Uterus (tissue), 2 donors: Measurements from ENCODE around the gene WAC.

Experiments used
- POLR2A ChIP-seq, 2 donors: fragments of 450-650 bp; IDR thresholded peaks; one replicate each; pipeline ENCODE4 v1.6.1; 2016; ENCODE audit warnings: antibody characterized with exemption in 2 of 2, mild to moderate bottlenecking in 1 of 2, moderate library complexity in 1 of 2
- TF ChIP-seq, protein P1 (sequence below), 4 experiments: fragments of 200-600 bp in 2 of 4; fragments of 450-650 bp in 2 of 4; sonication (generic) in 2 of 4; IDR thresholded peaks; one replicate each; pipeline ENCODE4 v1.5.1; 2016 to 2019; ENCODE audit warnings: antibody characterized with exemption in 4 of 4, mild to moderate bottlenecking in 2 of 4, moderate library complexity in 1 of 4

DNA sequence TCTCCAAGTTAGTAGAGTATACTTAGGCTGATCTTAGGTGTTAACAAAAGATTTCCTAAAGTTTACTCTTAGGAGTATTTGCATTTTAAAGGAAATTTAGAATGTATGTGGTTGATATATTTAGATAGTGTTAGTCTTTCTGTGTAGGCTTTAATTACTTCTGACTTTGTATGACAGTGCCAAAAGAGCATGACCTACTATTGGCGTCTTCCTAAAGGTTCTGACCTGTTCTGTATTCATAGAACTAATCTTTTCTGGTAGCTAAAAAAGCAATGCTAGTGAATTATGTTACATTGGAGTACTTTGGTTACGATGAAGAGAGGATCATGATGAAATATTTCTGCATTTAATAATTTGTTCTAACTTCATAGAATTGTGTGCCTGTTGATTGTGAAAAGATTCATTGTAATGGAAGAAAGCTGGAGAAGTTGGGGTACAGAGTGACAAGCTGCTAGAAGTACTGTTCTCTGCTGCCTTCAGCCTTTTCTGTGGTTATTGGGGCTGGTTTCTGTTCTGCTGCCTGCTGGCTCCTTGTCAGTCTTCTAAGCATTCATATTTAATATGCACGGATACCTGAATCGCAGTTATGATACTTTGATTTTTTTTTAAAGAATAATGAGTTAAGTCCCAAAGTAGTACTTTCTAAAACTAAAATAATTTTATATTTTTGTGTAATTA, 13.2 kb downstream of the WAC start:
- TF ChIP-seq, protein P1, sequence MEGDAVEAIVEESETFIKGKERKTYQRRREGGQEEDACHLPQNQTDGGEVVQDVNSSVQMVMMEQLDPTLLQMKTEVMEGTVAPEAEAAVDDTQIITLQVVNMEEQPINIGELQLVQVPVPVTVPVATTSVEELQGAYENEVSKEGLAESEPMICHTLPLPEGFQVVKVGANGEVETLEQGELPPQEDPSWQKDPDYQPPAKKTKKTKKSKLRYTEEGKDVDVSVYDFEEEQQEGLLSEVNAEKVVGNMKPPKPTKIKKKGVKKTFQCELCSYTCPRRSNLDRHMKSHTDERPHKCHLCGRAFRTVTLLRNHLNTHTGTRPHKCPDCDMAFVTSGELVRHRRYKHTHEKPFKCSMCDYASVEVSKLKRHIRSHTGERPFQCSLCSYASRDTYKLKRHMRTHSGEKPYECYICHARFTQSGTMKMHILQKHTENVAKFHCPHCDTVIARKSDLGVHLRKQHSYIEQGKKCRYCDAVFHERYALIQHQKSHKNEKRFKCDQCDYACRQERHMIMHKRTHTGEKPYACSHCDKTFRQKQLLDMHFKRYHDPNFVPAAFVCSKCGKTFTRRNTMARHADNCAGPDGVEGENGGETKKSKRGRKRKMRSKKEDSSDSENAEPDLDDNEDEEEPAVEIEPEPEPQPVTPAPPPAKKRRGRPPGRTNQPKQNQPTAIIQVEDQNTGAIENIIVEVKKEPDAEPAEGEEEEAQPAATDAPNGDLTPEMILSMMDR (IDR thresholded peaks at IDR 0.05): no peak
- no peak for TF ChIP-seq POLR2A (IDR thresholded peaks at IDR 0.05)
